Endometrial microvascular endothelial cells (primary cell): ENCODE results near the gene SEPTIN5. TPM values are rescaled to one million over a fixed set of nuclear protein-coding genes. Genes with fewer than 3 reads are reported as not detected.
"Not testable (repeated sequence)": the region's sequence is repeated elsewhere in the genome, so short reads cannot be mapped to it uniquely, and the experiment has no call there.

Experiments used
- in situ Hi-C: cut with HindIII; loops from 2 replicates; pipeline ENCODE4 v1.10.0; 2017; ENCODE audit warnings: low sequenced_read_pairs, low pct_unique_long_range_greater_than_20kb; ENCODE audit errors: inconsistent ontology term
- total RNA-seq: library from RNA; depleted of rRNA; stranded (reverse); fragments of >200 nt; gene quantifications from one replicate; pipeline ENCODE4 v1.2.3, GENCODE V29; 2015; ENCODE audit errors: inconsistent ontology term

The SEPTIN5 gene
- total RNA-seq, 1 donor from 2014 or later: 0.46 TPM

DNA sequence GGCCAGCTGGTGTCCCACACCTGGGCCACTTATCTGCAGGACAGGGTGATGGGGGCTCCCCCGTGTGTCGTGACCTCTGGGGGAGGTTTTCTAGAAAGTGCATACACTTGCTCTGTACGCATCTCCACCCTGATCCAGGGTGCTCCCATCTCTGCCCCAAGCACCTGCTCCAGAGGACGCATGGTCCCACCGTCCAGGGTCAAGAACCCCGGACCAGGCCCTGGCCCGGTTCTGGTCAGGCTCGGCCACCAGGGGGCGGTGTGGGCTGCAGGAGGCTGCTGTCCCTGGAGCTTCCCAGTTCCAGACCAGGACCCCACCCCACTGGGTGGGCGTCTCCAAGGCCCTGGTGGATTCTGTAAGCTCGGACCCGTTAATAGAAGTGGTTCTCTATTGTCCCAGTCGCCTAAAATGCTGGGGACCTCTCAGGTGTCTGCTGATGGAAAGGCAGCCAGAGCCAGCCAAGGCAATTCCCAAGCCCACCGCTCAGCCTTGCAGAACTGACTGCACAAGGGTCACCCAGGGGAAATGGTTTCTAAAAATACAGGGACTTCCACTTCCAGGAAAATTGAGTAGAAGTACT, 34.7 kb upstream of the SEPTIN5 start:
- in situ Hi-C loops: no loop called here

DNA sequence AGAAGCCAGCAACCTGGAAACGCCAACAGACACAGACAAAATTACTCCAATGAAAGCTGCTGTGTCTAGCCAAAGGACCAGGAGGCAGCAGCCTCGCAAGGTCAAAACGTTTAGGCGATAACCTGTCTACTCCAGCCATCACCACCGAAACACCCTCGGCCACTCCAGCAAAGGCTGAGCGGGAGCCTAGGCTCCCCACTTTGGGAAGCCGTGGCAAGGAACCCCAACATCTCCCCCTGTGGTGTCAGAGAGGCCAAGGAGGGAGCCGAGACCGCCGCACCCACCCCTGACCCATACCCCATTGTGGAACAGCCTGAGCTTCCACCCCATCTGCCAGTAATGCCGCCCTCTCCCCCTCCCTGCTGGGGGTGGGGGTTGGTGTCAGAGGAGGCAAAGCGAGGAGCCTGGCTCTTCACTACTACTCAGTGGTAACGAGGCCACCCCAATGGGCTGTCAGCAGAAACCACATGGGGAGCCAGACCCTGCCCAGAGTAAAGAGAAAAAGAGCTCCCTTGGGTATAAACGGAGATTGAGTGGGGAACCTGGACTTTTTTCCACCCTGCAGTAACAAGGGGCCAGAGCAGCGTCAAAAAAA, 33.9 kb upstream of the SEPTIN5 start:
- in situ Hi-C loops: no loop called here

DNA sequence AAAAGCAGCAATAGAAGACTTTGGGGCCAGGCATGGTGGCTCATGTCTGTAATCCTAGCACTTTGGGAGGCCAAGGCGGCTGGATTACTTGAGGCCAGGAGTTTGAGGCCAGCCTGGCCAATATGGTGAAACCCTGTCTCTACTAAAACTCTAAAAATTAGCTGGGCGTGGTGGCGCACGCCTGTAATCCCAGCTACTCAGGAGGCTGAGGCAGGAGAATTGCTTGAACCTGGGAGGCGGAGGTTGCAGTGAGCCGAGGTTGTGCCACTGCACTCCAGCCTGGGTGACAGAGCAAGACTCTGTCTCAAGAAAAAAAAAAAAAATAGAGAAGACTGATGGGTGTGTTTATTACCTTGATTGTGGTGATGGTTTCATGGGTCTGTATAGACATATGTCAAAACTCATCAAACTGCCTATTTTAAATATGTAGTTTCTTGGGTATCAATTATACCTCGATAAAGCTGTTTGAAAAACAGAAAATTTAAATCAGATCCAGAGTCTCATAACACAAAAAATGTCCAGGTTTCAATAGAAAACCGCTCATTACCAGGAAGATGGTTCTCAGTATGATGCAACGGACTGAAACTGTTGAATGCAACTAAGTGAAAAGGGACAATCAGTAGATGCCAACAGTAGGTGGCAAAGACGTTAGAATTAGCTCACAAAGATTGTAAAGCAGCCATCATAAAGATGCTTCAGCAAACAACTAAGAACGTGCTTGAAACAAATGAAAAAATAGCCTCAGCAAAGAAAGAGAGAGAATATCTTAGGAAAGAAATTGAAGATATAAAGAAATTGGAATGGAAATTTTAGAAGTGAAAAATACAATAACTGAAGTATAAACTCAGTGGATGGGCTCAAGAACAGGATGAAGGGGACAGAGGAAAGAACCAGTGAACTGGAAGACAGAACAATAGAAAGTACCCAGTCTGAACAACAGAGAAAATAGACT, 33.1 kb upstream of the SEPTIN5 start:
- in situ Hi-C loops: no loop called here

DNA sequence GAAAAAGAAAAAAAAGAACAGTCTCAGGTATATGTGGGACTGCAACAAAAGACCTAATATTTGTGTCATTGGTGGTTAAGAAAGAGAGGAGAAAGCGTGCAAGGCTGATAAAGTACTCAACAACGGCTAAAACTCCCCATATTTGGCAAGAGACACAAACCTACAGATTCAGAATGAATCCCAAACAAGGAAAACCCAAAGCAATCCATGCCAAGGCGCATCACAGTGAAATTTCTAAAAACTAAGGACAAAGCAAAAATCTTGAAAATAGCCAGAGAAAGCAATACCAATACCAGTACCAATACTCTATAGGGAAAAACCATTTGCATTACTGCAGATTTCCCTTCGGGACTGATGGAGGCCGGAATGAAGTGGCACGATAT, 32.4 kb upstream of the SEPTIN5 start:
- in situ Hi-C loops: no loop called here

DNA sequence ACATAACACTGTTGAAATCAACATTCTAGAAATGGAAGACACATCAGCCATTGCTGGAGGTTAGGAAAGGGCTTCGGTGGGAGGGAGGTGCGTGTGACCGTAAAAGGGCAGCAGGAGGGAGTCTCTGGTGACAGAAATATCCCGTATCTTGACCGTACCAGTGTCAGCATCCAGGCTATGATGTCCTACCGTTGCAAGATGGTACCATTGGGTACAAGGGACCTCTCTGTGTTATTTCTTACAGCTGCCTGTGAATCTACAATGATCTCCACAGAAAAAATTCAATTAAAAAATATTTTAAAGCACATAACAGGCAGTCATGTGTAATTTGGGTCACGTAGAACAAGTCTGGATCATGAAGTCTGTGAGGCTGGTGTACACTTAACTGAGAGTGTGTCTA, 27.4 kb upstream of the SEPTIN5 start:
- in situ Hi-C loops: no loop called here

DNA sequence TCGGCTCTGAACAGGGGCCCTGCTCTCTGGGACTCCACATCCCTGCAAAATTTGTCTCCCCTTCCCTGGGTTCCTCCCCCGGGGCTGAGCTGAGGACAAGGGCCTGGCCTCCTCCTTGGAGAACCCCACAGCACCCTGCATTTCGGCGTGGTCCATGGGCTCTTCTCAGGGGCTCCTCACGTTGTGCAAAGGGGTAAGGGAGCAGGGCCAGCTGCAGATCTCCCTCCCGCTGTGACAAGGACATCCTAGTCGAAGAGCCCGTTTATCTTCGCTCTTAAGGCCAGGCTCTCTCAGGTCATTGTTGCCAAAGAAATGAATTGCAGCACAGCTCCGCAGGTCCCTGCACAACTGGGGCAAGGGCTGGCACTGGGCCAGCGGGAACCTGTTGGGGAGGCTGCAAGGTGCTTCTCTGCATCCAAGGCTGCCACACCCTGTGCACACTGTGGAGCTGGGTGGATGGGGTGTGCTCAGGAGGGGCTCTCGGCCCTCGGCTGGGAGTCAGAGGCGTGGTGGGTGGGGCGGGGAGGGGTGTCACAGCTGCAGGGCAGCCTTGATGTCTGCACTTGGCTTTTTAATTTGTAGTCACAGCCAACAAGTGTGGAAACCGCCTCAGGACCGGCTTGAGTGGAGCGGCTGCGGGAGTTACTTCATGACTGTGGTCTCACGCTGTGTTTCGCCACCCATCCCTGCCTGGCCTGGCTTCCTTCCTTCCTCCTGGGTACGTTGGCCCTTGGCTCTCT, 26.6 kb upstream of the SEPTIN5 start:
- in situ Hi-C loops: no loop called here

DNA sequence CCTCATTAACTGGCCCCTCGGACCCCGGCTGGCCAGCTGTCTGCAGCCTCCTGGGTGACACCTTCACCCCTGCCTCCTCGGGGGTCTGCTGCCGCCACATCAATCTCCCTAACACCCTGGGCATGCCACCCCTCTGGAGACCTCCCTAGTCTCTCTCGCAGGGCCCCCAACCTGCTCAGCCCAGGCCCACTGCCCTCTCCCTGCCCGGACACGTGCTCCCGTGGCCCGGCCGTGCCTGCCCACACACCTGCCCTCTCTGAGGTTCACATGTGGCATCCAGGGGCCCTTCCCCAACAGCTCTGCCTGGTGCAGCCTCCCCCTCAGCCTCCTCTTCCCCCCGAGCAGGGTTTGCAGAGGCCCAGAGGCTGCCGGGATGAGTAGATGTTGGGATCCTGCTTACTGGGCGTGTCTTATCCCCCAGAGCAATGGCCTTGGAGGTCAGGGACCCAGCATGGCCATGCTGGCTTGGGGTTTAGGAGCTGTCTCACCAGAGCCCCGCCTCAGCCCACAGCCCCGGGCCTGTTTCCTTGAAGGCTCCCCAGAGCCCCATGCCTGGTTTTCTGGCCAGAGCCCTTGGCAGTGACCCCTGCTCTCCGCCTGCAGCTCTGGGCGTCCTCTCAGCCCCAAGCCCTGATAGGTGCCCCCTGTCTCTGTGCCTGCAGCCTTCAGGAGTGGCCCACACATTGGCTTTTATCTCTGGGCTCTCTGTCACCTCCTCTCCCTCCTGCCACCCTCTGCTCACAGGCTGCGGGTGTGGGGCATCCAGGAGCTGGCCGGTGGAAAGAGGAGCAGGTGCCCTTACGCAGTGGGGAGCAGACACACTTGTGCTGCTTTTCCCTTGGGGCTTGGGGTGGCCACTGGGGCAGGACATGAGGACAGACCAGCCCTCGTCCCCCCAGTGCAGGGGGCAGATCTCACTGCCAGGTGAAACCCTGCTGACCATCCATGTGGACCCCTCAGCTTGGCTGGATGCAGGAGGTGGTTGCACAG, 25.7 kb upstream of the SEPTIN5 start:
- in situ Hi-C loops: no loop called here

DNA sequence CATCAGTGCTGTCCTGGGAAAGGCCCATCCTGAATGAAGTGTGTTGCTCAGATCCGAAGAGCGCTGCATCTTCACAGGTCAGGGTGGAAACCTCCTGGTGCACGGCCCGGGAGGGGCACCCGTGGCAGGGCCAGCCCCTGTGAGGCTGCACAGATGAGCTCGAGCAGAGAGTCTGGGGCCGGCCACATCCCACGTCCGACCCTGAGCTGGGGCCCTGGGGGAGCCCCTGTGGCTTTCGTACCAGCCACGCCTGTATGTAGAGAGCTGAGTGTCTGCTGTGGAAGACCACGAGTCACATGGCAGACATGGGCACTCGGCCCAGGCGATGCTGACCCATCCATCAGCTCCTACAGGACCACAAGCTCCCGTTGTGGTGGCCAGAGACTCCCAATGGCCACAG, 24.9 kb upstream of the SEPTIN5 start:
- in situ Hi-C loops: no loop called here

DNA sequence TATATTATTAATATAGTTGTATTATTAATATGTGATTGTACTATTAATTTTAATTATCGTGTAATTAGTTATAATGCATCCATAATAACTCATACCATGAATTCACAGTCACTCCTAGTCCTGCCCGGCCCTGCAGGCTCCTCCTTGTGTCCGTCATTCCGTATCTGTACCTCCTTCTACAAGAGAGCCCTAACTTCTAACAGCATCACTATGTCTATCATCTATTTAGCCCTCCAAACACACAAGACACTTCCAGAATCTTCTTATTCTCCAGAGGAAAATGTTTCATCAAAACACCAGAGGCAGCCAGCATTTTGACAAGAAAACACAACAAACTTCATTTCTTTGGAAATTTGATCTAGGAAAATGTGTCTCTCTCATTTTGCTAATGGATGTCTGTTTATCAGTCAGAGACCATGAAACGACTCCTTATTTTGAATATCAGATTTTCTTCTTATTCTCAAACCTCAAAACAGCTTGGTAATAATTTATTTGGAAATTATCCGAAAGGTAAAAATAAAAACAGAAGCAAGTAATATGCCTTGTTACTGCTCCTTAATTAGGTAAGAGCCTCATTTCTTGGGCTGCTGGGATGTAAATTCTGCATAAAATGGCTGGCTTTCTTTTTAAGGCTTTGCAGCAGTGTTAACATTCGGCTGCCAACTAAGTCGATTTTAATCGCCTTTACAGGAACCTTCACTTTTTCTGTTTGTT, 23.1 kb upstream of the SEPTIN5 start:
- in situ Hi-C loops: no loop called here

DNA sequence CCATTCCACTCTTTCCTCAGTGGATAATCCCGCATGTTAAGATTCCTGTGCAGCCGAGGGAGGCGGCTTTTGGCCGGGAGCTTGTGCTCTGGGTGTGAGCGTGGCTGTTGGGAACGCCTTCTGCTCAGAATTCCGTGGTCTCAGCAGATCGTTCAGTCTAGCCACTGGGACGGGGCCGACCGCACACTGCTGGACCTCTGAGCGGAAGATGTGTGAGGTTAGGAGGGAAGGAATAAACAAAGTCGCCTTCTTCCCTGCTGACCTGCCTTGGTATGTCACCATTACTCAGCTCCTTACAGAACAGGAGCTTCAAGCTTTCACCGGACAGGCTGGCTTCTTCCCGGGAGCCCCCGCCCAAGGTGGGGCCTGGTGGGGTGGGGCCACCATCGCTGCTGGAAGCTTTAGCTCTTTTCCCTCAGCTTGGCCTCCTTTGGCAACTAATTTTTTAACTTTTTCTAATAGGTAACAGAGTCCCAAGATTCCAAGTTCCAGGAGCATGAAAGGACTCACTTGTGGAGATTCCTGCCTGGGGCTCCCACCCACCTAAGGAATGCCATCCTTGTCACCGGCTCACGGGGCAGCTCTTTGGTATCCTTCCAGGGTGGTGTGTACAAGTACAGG, 22.5 kb upstream of the SEPTIN5 start:
- in situ Hi-C loops: no loop called here

DNA sequence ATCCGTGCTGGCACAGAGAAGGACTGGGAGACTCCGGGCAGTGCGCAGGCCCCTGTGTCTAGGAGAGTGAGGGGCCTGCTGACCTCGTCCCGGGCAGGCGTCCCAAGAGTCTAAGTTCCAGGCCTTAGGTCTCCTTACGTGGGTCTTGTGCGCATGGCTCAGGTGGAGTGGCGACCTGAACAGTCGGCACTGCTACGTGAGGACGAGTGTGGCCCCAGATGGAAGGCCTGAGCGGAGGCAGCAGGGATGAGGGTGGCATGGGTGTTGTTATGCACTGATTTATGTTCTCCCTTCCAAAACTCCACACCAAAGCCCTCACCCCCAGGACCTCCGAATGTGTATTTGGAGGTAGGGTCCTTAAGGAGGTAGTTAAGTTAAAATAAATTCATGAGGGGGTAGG, 20.7 kb upstream of the SEPTIN5 start:
- in situ Hi-C loops: no loop called here

DNA sequence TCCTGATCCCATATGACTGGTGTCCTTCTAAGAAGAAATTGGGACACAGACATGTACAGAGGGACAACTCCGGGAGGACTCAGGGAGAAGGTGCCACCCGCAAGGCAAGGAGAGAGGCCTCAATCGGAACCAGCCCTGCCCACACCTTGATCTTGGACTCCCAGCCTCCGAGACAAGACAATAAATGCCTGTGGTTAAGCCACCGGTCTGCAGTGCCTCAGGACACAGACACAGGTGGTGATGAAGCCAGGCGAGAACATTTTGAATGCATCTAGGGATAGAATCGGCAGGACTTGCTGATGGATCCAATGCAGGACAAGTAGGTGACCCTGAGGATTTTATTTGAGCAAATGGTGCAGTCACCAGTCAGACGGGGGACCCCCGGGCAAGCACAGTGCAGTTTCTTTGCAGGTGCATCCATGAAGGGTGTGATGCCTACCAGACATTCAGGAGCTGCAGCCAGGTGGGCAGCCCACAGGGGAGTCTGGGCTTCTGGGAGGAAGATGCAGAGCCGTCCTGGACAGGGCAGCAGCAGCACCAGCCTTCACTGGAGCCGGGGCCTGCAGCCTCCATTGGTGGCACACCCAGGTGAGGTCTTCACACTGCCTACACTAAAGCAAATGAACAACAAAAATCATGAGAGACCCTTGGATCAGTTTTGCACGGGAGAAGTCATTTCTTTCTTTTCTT, 20.2 kb upstream of the SEPTIN5 start:
- in situ Hi-C loops: no loop called here

DNA sequence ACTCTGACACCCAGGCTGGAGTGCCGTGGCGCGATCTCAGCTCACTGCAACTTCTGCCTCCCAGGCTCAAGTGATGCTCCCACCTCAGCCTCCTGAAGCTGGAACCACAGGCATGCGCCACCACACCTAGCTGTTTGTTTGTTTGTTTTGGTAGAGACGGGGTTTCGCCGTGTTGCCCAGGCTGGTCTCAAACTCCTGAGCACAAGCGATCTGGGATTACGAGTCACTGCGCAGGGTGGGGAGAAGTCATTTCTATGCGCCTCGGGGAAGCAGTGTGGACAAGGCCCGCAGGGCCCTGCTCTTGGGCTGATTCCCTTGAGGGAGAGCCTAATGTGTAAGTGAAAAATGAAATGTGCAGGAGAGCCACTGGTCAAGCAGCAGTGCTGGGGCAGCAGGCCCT, 19.6 kb upstream of the SEPTIN5 start:
- in situ Hi-C loops: no loop called here

DNA sequence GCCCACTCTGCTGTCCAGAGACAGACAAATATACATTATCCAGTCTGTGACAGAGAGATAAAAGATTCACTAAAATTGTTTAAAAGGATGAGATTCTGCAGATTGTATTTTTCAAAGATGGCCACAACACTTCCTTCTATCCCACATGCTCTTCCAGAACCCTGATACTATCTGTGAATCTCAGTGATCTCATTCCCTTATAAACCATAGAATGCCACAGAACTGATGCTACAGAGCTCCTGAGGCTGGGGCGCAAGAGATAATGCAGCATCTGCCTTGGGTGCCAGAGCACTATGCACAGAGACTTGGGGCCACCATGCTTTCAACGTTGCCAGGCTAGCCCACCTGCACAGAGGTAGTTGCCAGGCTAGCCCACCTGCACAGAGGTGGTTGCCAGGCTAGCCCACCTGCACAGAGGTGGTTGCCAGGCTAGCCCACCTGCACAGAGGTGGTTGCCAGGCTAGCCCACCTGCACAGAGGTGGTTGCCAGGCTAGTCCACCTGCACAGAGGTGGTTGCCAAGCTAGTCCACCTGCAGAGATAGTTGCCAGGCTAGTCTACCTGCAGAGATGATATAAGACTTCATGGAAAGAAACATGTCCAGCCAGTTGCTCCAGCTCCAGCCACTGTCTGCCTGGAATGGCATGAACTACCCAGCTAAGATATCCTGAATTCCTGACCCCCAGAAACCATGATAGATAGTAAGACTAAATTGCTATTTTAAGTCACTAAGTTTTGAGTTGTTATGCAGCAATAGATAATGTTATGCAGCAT, 17.6 kb upstream of the SEPTIN5 start:
- in situ Hi-C loops: no loop called here

DNA sequence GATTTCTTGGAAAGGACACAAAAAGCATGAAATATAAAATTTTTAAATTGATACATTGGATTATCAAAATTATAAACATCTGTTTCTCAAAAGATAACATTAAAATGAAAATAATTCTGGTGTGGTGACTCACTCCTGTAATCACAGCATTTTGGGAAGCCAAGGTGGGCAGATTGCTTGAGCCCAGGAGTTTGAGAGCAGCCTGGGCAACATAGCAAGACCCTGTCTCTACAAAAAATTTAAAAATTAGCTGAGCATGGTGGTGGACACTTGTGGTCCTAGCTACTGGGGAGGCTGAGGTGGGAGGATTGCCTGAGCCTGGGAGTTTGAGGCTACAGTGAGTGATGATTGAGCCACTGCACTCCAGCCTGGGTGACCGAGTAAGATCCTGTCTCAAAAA, 16.4 kb upstream of the SEPTIN5 start:
- in situ Hi-C loops: not testable (repeated sequence)

DNA sequence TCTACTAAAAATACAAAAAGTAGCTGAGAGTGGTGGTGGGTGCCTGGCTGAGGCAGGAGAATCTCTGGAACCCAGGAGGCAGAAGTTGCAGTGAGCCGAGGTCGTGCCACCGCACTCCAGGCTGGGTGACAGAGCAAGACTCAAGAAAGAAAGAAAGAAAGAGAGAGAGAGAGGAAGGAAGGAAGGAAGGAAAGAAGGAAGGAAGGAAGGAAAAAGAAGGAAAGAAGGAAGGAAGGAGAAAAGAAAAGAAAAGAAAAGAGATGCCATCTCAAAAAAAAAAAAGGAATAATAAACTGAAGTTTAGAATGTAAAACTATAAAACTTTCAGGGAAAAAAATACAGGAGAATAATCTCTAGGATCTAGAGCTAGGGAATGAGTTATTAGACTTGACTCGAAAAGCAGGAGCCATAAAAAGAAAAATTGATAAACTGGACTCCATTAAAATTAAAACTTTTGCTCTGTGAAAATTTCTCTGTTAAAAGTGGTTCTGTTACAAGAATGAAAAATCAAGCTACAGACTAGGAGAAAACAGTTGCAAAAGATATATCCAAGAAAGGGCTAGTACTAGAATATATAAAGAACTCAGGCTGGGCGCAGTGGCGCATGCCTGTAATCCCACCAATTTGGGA, 13.4 kb upstream of the SEPTIN5 start:
- in situ Hi-C loops: no loop called here
